ENCODE measurements around the gene COX7B2.

COX7B2 gene, protein sequence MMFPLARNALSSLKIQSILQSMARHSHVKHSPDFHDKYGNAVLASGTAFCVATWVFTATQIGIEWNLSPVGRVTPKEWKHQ

DNA sequence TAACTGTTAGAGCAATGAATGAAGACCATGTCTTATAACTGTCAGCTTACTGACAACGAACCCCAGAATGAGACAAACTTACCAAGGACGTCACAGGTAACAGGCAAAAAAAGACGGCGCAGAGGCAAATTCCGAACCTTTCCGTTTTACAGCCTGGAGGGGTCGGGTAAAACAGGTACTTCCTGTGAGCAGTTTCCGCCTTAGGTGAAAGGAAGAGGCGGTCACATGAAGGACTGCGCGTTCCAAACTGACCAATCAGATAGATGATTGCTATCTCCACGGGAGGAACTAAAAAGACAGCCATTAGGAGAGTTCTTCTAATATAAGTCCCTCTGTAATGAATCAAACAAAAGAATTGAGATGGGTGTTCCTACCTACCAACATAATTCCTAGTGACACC is at the start of gene COX7B2:
Gene COX7B2, minus strand, starts transcription at position 168 of the 400 bp plus-strand sequence. CDS start 174,053 bp downstream, outside the sequence.
- DNase-seq = no peak

DNA sequence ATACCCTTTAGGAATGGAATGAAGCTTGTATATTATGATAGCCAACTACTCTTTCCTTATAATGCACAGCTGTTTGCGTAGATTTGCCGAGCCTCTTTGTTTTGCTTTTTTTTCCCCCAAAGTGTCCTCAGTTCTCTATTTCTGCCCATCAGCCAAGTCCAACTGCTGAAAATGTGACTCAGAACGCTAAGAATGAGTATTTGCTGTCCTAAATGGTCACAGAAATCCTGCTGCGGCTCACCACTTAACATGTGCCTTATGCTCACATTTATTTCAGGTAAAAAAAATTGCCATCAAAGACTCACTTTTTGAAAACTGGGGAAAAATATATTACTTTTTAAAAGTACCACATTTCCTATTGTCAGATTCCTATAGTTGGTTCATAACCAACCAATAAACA is 47.4 kb upstream of the COX7B2 start:
- DNase-seq = no peak

DNA sequence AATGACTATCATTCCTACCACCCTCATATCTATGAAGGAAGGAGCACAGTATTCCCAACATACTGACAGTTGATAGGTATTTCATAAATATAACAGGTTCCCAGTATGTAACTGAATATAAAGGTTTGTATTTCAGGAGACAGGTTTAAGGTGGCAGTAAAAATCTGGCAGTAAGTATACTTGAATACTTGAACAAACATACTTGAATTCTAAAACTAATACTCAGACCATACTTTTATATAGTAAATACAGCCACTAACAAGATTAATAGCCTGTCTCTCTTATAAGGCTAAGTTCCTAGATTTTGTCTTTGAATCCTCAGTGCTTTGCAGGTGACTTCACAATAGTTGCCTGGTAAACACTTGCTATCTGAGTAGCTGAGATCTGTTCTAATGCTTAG is 46.6 kb upstream of the COX7B2 start:
- DNase-seq = no peak

DNA sequence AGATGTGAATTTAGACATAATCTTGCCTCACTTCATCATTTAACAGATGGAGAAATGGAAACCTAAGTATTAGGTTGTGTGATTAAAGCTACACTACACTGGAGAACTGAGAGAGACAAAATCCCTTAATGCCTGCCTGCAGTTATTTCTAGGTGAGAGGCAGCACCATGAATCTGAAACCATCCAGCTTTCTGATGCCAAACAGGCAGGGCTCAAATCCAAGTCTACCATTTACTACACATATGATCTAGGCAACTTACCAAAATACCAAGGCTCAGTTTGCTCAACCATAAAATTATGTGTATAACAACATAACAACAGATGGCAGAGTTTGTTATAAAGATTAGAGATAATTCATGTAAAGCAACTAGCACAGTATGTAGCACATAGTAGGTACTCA is 45.6 kb upstream of the COX7B2 start:
- DNase-seq = no peak

DNA sequence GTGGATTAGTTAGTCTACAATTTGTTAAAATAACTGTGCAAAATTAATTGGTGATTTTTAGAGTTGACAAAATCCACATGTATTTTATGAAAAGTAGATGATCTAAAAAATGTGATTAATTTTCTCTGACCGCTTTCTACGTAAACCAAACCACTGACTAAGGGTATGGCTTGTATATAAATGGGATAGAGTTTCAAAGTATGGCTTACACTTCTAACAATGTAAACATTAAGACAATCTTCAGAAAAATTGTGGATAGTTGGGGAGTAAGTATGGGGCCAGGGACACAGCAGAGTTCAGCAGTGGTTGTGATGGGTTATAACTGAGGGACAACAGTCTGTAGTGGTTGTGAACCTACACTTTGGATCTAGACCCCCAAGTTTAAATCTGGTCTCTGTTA is 44.5 kb upstream of the COX7B2 start:
- no peak for DNase-seq

DNA sequence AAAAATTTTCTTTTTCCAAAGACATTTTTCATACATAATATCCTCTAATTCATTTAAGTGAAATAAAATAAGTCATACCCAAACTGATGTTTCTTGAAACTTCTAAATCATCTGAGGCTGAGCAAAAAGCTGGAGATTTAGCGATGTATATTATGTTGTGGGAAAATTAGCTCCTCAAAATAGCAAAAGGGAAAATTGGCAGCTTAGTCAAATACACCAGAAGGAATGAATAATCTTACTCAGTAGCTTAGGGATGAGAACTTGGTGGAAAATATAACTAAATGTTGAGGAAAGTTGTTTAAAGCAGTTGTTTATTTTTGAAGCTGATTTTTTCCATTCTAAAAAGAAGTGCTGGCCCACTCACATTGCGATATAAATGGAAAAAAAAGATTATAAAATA is 43.4 kb upstream of the COX7B2 start:
- no peak for DNase-seq

DNA sequence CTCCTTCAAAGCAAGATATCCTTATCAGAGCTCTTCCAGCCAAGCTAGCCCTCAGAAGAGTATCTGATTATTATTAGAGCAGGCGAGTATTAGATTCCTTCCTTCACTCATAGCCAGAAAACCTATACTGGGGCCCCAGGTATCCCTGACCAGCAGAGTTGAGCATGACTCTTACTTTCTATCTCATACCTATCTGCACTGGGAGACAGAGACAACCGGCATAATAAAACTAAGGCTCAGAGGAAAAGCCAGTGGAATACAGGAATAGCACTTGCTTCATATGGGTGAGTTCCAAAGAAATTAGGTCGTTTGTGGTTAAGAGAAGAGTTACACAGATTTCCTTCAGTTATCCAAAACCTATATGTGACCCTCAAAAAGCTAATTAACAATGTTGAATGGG is 41.8 kb upstream of the COX7B2 start:
- DNase-seq = no peak

DNA sequence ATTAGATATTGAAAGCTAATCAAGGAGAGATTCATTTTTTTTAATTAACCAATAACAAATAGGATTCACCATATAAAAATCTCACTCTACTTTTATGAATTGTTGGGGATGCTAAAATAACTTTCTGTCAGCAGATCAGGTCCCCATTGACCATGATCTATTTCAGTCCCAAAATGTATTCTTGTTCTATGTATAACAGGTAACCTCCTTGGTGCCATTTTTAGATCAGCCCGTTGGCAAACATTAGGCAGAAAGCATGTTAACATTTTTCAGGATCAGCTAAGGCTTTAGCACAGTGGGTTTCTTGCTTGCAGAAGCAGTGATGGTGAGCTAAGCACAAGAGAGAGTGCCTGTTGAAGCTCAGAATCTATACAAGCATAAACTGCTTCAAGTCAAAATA is 40.8 kb upstream of the COX7B2 start:
- DNase-seq = no peak

DNA sequence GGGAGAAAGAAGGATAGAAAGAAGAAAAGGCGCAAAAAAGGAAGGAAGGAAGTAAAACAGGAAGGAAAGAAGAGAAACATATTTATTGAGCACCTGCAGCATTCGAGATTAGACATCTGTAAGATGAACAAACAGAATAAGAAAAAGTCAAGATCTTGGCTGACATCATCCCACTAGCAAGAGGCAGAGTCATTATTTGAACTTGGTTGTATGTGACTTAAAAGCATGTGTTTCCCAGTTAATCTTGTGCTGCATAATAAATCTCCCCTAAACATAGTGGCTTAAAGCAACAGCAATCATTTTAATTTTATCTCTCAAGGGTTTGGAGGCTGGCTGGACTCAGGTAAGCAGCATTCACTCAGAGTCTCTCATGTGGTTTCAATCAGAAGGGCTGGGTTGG is 38.5 kb upstream of the COX7B2 start:
- DNase-seq = no peak

DNA sequence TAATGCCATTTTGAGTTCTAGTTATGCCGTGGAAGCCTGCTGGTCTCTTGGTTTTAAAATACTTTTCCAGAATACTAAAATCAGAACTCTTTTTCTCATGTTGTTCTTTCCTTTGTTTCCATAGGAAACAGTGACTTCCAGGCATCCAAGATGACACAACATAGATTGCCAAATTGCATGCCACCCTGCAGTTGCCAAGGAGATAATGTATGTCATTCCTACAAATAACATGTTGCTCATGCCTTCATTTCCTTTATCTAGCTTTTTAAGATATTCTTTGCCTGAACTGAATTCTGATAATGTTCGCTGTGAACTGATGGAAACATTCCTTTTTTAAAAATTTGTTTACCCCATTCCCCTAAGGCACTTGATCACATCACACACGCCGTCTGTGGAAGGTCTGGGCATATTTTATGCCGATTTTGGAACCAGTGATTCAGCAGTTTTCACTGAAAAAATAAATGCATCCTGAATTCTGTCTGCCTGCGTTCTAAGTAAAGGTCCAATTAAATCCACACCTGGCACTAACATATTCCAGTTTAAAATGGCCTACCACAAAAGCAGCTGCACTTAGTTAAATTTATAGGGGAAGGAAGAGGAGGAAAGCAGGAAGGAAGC is 38.0 kb upstream of the COX7B2 start:
- DNase-seq = no peak

DNA sequence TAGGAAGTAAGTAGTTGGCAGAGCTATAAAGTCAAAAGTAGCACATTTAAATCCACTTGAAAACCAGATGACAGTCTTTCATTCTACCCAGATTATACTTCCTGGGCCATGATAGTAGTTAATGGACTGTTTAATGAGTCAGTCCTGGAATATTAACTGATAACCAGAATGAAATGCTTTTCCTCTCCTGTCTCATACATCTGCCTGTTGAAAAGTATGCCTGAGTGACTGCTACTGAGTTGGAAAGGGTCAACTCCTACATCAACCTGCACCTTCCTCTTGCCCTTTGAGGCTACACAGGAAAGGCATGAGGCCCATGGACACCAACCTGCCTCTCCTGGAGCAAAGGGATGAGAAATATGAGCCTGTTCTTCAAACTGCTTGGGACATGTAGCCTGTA is 36.0 kb upstream of the COX7B2 start:
- DNase-seq = no peak

DNA sequence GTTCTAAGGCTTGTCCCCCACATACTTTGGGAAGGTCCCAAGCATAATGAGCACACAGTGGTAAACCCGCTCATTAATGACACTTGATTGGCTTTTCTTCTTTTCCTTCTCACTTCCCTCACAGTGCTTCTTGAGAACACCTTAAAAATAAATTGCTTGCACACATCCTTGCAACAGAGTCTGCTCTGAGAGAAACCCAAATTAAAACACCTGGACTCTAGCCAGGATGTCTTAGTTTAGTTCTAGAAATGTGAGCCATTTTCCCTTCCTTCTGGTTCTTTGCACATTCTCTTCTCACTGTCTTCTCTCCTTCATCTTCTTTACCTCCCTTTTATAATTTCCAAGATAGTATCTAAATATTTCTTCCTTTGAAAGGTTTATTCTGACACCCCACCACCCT is 35.3 kb upstream of the COX7B2 start:
- DNase-seq = no peak

DNA sequence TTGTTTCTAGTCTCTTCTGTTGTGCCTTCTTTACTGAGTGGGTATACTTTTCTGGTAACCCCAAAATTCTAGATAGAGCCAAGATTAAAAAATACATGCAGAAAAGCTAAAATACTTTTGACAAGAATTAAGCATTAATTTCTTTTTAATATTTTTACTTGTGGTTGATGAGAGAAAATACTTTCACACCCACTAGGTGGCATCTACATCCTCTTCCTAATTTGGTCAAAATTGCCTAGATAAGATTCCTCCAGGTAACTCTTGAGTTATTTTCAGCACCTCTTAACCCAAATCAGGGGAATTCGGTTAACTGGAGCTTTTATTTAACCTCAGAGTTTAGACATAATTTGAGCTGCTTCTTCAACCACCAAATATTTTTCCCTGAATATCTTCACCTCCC is 28.4 kb upstream of the COX7B2 start:
- DNase-seq = no peak

DNA sequence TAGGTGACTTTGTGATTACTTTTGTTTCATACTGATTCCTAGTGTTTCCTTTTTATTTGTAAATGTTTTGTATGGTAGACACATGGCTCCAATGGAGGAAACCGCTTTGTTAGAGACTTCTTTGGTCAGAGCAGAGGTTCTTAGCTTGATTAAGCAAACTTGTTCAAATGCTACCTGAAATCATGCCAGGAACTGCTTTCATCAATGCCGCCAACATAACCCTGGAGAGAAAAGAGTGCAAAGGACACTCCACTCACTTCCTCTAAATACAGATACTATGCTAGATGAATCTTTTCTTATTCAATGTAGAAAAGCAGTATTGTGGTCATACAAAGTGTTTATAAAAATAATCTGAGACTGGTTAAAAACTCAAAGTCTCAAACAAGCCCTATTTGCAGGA is 25.7 kb upstream of the COX7B2 start:
- DNase-seq = no peak

DNA sequence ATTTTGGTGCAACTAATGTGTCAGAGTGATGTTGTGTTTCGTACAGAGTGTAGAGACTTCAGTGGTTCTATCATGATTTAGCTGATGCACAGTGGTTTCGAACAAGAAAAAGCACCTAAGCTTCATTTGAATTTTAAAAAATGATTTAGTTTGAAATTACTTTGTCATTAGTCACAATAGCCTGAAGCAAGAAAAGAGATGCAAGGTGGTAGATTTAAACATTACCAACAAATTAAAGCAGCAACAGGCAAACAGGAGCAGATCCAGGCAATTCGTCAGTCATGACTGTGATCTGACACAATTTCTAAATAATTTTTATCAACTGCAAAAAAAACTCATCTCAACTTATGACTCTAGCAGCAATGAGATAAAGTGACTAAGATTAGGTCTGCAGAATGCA is 24.6 kb upstream of the COX7B2 start:
- no peak for DNase-seq

DNA sequence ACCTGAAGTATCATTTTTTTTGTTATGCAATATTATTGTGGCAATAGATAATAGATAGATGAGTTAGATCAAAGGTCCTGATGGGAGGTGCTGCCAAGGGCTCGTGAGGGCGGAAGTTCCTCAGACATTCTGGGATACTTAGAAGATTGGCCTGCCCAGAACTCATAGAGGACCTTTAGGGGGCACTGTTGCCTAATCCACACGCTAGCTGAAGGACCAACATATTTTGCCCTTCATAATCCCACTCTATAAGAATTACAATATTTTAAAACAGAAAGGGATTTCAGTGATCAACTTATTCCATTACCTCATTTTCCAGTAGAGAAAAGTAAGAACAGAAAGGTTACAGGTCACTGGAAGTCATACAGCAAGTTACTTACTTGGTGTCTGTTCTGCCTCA is 22.9 kb upstream of the COX7B2 start:
- DNase-seq = peak in 1 of 2 donors; percentile 25

DNA sequence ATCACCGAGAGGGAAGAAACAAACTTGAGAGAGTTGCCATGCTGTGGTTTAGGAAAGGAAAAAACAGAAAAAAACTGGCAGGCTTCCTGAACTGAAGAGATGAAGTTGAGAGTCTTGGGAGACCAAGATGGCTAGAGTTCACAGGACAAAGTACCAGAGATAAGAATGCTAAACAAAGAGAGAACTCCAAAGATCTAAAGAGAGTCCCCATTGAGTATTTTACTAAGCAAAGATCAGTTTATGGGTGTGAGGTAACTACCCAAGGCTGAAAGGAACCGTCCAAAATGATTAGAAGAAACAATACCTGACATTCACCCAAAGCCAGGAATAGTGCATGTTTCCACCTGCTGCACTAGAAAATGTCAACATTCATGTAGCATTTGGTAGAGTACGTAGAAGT is 21.8 kb upstream of the COX7B2 start:
- DNase-seq = no peak

DNA sequence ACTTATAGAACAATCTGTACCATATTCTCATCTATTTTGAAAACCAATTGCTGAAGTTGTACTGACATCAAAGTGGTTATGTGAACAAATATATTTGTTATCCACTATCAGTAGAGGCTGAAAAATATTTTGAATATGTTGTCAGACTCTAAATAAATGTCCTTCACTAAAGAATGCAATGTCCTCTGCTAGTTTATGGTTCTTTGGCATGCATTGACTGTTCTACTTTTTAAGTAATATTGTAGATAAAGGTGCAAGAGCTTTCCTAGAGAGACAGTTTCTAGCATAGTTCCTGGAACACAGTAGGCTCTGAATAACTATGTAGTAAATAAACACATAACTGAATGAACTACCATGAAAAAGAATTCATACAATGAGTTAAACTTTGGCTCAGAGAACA is 18.2 kb upstream of the COX7B2 start:
- DNase-seq = no peak

DNA sequence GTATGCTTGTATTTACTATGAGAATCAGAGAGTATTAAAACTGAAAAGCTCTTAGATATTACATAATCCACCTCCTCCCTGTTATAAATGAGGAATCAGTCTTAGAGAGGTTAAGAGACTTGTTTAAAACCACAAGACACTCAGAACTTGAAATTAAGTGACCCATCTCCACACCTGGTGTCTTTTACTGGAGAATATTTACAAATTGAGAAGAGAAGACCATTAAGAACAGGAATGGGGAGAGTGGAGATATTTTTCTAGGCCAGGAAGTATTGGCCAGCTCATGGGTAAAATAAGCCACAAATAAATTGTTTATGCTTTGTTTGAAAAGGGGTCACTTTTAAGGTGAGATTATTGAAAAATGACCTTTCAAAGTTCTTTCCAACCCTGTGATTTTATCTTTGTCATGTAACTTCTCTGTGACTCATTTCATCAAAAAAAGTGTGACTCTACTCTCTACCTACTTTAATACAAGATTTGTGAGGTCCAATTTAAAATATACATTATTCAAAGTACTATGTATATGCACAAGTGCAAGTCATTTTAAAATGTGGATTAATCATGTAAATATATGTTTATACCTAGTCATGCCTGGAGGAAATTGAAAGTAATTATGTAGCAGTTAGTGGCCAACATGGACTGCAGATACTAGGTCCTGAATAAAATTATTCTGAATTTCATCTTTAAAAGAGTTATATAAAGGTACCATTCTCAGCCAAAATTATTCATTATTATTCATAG is 15.9 kb upstream of the COX7B2 start:
- DNase-seq = no peak

DNA sequence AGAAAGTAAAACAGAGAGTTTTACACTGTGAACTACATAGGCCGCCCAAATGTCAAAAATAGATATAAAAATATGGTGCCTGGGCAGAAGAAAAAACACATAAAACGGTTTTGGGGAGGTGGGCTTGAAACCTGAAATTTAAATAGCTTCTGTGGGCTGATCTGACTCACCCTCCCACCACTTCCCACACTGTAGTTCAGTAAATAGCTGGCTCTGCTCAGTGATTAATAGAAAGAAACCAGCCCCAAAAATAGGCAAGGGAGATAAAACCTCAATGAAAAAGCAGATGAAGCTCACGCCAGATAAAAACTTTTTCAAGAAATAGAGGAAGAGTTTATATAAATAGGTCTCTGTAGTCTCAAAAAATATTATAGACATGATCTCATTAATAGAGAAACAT is 13.2 kb upstream of the COX7B2 start:
- DNase-seq = no peak

DNA sequence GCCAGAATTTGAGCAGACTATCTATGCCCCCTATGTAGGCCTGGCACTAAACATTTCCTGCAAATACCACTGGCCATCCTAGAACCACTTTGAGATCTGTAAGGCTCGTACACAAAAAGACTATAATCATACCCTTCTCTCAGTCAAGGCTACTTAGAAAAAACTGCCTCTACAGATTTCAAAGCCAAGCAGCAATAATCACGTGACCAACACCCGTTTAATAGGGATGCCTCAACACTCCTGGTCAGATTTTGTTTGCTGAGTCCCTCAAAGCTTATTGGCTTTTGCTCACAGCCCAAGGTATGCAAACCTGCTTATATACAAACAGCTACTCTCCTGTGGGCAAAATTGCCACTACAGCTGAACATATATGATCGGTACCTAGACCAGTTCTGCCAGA is 897 bp downstream of the COX7B2 start:
- no peak for DNase-seq

DNA sequence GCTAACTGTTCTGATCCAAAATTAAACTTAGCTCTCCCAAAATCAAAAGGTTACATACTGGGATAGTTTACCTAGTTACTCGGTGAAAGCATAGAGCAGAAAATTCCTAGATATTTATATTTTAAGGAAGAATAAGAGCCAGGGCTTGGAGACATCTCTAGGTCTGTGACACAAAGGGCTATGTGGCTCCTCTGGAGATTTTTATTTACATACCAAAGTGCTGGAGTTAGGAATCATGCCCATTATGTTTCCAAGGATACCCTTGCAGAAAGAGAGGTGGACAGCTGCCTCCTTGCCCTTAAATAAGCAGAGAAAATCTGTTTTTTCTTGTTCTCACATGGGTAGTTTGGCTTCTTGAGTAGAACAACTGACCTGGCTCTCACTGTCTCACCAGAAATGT is 9.0 kb downstream of the COX7B2 start:
- DNase-seq = no peak

DNA sequence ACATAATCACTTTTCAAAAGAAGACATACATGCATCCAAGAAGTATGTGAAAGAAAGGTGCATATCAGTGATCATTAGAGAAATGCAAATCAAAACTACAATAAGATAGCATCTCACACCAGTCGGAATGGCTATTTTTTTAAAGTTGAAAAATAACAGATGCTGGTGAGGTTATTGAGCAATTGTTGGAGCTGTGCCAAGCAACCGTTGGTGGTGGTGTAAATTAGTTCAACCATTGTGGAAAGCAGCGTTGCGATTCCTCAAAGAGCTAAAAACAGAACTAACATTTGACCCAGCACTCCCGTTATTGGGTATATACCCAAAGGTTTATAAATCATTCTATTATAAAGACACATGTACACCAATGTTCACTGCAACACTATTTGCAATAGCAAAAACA is 14.2 kb downstream of the COX7B2 start:
- DNase-seq = no peak

DNA sequence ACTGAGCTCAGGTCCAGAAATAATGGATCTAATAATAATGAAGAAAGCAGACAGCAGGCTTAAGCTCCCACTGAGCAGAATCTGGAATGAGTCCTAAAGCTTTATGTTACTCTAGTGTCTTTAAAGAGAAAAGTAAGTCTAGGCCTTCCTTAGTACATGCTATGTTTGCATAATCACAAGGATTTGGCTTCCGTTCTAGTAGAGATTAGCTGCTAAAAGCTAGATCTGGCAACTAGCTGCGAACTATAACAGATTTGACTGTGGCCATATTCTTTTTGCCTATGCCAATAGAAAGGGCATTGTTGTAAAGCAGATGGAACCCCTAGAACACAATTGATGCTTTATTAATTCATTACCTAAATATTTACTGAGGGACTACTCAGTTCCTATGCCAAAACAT is 19.0 kb downstream of the COX7B2 start:
- DNase-seq = no peak

DNA sequence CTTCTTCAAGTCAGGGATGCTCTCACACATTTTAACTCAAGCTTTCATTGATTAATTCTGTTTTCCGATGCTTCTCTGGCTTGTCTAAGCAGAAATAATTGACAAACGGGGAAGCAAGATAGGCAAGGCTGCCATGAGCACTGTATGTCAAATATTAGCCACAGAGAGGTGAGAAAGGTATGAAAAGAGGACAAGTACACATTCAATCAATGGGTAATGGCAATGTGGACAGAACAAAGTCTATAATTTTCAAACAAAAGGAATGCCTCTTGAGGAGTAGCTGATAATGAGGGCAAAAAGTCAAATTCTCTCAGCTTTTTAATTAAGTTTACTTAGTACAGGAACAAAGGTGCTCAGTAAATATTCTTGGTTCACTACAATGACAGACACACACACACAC is 19.6 kb downstream of the COX7B2 start:
- DNase-seq = no peak

Data from CD4-positive, alpha-beta T cell treated with Interleukin-4 for 1 hour (primary cell).